Body of pancreas (tissue), 4 donors: Measurements from ENCODE around the gene CCDC200.
"Not testable (repeated sequence)": the region's sequence is repeated elsewhere in the genome, so short reads cannot be mapped to it uniquely, and the experiment has no call there.

Experiments
- POLR2A ChIP-seq, 3 donors: fragments of 450-650 bp; IDR thresholded peaks; one replicate each; pipeline ENCODE4 v1.6.1; 2016; ENCODE audit warnings: antibody characterized with exemption in 3 of 3, mild to moderate bottlenecking in 2 of 3
- TF ChIP-seq, protein P1 (sequence below), 7 experiments: fragments of 450-650 bp in 4 of 7; fragments of 200-600 bp in 3 of 7; sonication (generic) in 3 of 7; IDR thresholded peaks; one replicate each; pipeline ENCODE4 v1.5.1; 2016 to 2019; ENCODE audit warnings: antibody characterized with exemption in 7 of 7

DNA sequence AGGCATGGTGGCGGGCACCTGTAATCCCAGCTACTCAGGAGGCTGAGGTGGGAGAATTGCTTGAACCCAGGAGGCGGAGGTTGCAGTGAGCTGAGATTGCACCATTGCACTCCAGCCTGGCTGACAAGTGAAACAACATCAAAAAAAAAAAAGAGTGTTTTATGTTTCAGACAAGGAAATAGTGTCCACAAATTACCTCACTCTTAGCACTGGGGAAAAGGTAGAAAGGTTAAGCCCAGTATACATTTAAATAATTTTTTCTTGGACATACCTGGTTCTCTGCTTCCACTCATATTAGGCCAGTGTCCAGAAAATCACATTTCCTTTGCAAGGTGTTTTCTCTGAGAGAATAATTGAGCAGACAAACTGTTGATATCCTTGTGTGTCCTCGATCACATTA lies 25.4 kb downstream of the CCDC200 start:
- TF ChIP-seq, protein P1, sequence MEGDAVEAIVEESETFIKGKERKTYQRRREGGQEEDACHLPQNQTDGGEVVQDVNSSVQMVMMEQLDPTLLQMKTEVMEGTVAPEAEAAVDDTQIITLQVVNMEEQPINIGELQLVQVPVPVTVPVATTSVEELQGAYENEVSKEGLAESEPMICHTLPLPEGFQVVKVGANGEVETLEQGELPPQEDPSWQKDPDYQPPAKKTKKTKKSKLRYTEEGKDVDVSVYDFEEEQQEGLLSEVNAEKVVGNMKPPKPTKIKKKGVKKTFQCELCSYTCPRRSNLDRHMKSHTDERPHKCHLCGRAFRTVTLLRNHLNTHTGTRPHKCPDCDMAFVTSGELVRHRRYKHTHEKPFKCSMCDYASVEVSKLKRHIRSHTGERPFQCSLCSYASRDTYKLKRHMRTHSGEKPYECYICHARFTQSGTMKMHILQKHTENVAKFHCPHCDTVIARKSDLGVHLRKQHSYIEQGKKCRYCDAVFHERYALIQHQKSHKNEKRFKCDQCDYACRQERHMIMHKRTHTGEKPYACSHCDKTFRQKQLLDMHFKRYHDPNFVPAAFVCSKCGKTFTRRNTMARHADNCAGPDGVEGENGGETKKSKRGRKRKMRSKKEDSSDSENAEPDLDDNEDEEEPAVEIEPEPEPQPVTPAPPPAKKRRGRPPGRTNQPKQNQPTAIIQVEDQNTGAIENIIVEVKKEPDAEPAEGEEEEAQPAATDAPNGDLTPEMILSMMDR (IDR thresholded peaks at IDR 0.05) = not testable (repeated sequence)
- TF ChIP-seq POLR2A (IDR thresholded peaks at IDR 0.05) = not testable (repeated sequence)
